SK-N-SH (cell line): ENCODE results near the gene TRIML1.

Experiments used
- RXRA ChIP-seq: IDR thresholded peaks from 2 replicates; pipeline ENCODE4 v1.4.0; 2012; ENCODE audit warnings: low read depth, mild to moderate bottlenecking, borderline replicate concordance
- TAF1 ChIP-seq: IDR thresholded peaks from 2 replicates; pipeline ENCODE4 v1.6.1; 2012; ENCODE audit warnings: low read depth, mild to moderate bottlenecking, low read length, moderate library complexity, borderline replicate concordance
- TF ChIP-seq, protein P1 (sequence below): fragments of 200-600 bp; sonication (generic); IDR thresholded peaks from 2 replicates; pipeline ENCODE4 v1.6.1; 2017; ENCODE audit warnings: antibody characterized with exemption, mild to moderate bottlenecking, moderate library complexity

DNA sequence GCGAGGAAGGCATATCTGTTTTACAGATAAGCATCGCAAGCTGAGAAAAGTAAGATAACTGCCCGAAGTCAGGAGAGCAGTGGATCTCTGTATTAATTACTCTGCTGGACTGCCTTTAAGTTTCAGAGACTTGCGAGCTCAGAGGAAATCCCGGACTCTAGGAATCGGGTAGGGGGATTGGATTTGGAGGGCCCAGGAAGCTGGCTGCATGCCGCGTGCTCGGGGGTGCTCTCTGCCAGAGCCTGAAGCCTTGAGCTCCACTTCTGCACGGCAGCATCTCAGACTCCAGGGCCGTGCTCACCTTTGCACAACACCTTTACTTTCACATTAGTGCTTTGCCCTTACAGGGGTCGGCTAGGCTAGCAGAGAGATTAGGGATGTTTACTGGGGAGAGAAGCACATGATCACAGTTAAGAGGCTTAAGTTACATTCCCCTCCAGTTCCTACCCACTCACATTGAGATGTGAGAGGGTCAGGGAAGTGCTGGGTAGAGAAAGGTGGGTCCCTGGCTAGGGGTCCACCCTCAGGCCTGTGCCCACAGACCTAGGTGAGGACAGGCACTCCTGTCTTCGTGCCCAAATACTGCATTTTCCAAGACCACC, 57.0 kb downstream of the TRIML1 start:
- TF ChIP-seq, protein P1, sequence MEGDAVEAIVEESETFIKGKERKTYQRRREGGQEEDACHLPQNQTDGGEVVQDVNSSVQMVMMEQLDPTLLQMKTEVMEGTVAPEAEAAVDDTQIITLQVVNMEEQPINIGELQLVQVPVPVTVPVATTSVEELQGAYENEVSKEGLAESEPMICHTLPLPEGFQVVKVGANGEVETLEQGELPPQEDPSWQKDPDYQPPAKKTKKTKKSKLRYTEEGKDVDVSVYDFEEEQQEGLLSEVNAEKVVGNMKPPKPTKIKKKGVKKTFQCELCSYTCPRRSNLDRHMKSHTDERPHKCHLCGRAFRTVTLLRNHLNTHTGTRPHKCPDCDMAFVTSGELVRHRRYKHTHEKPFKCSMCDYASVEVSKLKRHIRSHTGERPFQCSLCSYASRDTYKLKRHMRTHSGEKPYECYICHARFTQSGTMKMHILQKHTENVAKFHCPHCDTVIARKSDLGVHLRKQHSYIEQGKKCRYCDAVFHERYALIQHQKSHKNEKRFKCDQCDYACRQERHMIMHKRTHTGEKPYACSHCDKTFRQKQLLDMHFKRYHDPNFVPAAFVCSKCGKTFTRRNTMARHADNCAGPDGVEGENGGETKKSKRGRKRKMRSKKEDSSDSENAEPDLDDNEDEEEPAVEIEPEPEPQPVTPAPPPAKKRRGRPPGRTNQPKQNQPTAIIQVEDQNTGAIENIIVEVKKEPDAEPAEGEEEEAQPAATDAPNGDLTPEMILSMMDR = no peak
- TF ChIP-seq TAF1 = no peak
- no peak for TF ChIP-seq RXRA
